Stimulated activated CD4-positive, alpha-beta T cell treated with anti-CD3 and anti-CD28 coated beads, Interleukin-12 subunit alpha, Interleukin-12 subunit beta, amount 100 ng/mL, for 48 hours (primary cell): Measurements from ENCODE around the gene FHL2.

Experiments used
- DNase-seq, 3 donors: peaks; one replicate each; pipeline ENCODE4 v3.0.0-alpha.2; 2020; ENCODE audit warnings: low read depth in 2 of 3, low spot score in 1 of 3

Gene FHL2

GRCh38 chr2:105397953-105398335 lies 907 bp downstream of the FHL2 start:
- no peak for DNase-seq

GRCh38 chr2:105397025-105397722 lies 1.7 kb downstream of the FHL2 start:
- no peak for DNase-seq

- DNase-seq = peak; percentile 30 to 56 (median 36)
Measured at GRCh38 chr2:105396254-105397024, 2.4 kb downstream of the FHL2 start.

GRCh38 chr2:105395691-105396090 lies 3.2 kb downstream of the FHL2 start:
- DNase-seq = no peak

GRCh38 chr2:105394951-105395611 lies 3.8 kb downstream of the FHL2 start:
- no peak for DNase-seq

GRCh38 chr2:105393373-105394055 lies 5.3 kb downstream of the FHL2 start:
- no peak for DNase-seq

GRCh38 chr2:105391763-105392662 lies 6.8 kb downstream of the FHL2 start:
- no peak for DNase-seq

GRCh38 chr2:105391058-105391627 lies 7.7 kb downstream of the FHL2 start:
- no peak for DNase-seq

GRCh38 chr2:105390454-105390853 lies 8.4 kb downstream of the FHL2 start:
- DNase-seq = no peak

- DNase-seq = no peak
Measured at GRCh38 chr2:105388971-105389381, 9.9 kb downstream of the FHL2 start.

GRCh38 chr2:105387225-105387624 lies 11.6 kb downstream of the FHL2 start:
- DNase-seq = no peak

- no peak for DNase-seq
Measured at GRCh38 chr2:105385731-105386540, 12.9 kb downstream of the FHL2 start.

GRCh38 chr2:105384861-105385260 lies 14.0 kb downstream of the FHL2 start:
- no peak for DNase-seq

GRCh38 chr2:105384216-105384615 lies 14.6 kb downstream of the FHL2 start:
- no peak for DNase-seq

- no peak for DNase-seq
Measured at GRCh38 chr2:105383432-105384166, 15.3 kb downstream of the FHL2 start.

- DNase-seq = no peak
Measured at GRCh38 chr2:105382177-105382576, 16.7 kb downstream of the FHL2 start.

GRCh38 chr2:105381101-105381668 lies 17.7 kb downstream of the FHL2 start:
- DNase-seq = no peak

GRCh38 chr2:105380432-105381100 lies 18.3 kb downstream of the FHL2 start:
- DNase-seq = no peak
